ENCODE data around the gene RGMB. TPM values are rescaled to one million over a fixed set of nuclear protein-coding genes. Genes with fewer than 3 reads are reported as not detected.

RGMB gene
- total RNA-seq, 1 experiment from 2014 or later: 19.3 TPM

DNA sequence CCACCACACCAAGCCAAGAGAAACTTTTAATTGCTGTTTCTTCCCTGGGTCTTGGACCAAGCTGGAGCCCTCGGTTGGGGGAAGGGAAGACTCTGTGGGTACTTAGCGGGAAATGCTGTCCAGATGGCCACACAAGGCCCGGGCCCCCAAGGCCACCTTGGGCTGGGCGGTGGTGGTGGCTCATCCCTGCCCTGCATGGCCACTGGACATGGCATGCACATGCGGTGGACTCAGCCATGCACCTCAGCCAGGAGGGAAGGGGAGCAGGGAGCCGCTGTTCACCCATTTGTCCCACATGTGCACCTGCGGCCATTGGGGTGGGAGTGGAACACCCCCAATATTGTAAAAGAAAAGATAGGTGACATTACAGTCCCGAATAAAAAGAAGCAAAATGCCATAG lies 72.4 kb downstream of the RGMB start:
- Mint-ChIP-seq H3K4me1 (peaks cover 0 to 5% of the 10 kb centered on the region in 2 experiments; a peak in 1 of 4 replicates), H3K4me3 (no peak overlapping the region), H3K27me3 (ENCODE audit: low read depth) (no peaks in the 10 kb centered on the region), H3K36me3 (ENCODE audit: insufficient read depth in 1 of 3, low read depth in 3 of 3) (peaks cover 14 to 42% (median 32%) of the 10 kb centered on the region in 3 experiments), H3K27ac (no peak overlapping the region), H3K9me3 (peaks cover 42 to 44% of the 10 kb centered on the region in 2 experiments)
- H3K23me2 ChIP-seq (ENCODE audit: insufficient read length, low read depth, low read length, poor library complexity, severe bottlenecking): no peaks in the 10 kb centered on the region
- H3T11ph ChIP-seq (ENCODE audit: low read length): no peak overlapping the region
- H3K9me3 ChIP-seq (ENCODE audit: control insufficient read depth, low read depth, low read length): peaks cover 15% of the 10 kb centered on the region
- no peak overlapping the region for H2BK15ac ChIP-seq (ENCODE audit: low read depth, low read length)
- no peak overlapping the region for H3K27ac ChIP-seq (ENCODE audit: insufficient read length, low read depth, low read length)
- WGBS (ENCODE audit: extremely low coverage, insufficient read length, low lambda C conversion rate): no CpG with 5 or more reads among the region's 8 CpGs
- no peak overlapping the region for H3K56ac ChIP-seq (ENCODE audit: insufficient read length, low read depth, low read length)
- no peaks in the 10 kb centered on the region for H3K79me2 ChIP-seq (ENCODE audit: insufficient read depth, low read length)
- H2BK20ac ChIP-seq (ENCODE audit: low read depth, low read length, poor library complexity, severe bottlenecking): no peak overlapping the region
- no peaks in the 10 kb centered on the region for H3K27me3 ChIP-seq (ENCODE audit: insufficient read depth, low read length)
- no peaks in the 10 kb centered on the region for H4K20me1 ChIP-seq (ENCODE audit: control insufficient read depth, insufficient read depth, insufficient read length)
- H3K23ac ChIP-seq (ENCODE audit: insufficient read length, low read depth, low read length): no peak overlapping the region
- H3K14ac ChIP-seq (ENCODE audit: insufficient read depth, low read length): no peak overlapping the region
- H4K91ac ChIP-seq (ENCODE audit: insufficient read length, low read depth, low read length): no peak overlapping the region
- H2AFZ ChIP-seq (ENCODE audit: low read length): no peak overlapping the region
- no peak overlapping the region for H3K4me2 ChIP-seq (ENCODE audit: insufficient read depth, insufficient read length, low read length)
- H3K4ac ChIP-seq (ENCODE audit: low read depth, low read length): no peak overlapping the region
- no peak overlapping the region for H2BK12ac ChIP-seq (ENCODE audit: insufficient read length, low read depth, low read length)
- no peaks in the 10 kb centered on the region for H3K4me1 ChIP-seq (ENCODE audit: insufficient read depth, low read length)
- DNase-seq: no peak
- H4K8ac ChIP-seq (replicated peaks; ENCODE audit: insufficient read length, low read depth, low read length): no peak overlapping the region
- H4K5ac ChIP-seq (ENCODE audit: insufficient read length, low read depth, low read length): no peak overlapping the region
- H3K79me1 ChIP-seq (ENCODE audit: insufficient read depth, low read depth, low read length, poor library complexity, severe bottlenecking): no peaks in the 10 kb centered on the region
- H3K18ac ChIP-seq (ENCODE audit: insufficient read length, low read depth, low read length): no peak overlapping the region
- TF ChIP-seq, protein P1, sequence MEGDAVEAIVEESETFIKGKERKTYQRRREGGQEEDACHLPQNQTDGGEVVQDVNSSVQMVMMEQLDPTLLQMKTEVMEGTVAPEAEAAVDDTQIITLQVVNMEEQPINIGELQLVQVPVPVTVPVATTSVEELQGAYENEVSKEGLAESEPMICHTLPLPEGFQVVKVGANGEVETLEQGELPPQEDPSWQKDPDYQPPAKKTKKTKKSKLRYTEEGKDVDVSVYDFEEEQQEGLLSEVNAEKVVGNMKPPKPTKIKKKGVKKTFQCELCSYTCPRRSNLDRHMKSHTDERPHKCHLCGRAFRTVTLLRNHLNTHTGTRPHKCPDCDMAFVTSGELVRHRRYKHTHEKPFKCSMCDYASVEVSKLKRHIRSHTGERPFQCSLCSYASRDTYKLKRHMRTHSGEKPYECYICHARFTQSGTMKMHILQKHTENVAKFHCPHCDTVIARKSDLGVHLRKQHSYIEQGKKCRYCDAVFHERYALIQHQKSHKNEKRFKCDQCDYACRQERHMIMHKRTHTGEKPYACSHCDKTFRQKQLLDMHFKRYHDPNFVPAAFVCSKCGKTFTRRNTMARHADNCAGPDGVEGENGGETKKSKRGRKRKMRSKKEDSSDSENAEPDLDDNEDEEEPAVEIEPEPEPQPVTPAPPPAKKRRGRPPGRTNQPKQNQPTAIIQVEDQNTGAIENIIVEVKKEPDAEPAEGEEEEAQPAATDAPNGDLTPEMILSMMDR (conservative IDR thresholded peaks at IDR 0.05): no peak
- H3K9ac ChIP-seq (ENCODE audit: extremely low read depth, insufficient read length, low read length): no peak overlapping the region
- no peak overlapping the region for H2BK120ac ChIP-seq (ENCODE audit: low read depth, low read length, poor library complexity, severe bottlenecking)
- H2AK5ac ChIP-seq (ENCODE audit: insufficient read length, low read length): no peak overlapping the region
- no peak overlapping the region for H2BK5ac ChIP-seq (ENCODE audit: insufficient read length, low read length)

Other genes with a start within 250 kb of the RGMB start
- 62.7 and 63.5 TPM in 2 replicates for gene CHD1, start 155.3 kb downstream of the RGMB start, total RNA-seq (2021)